ENCODE measurements around the gene HCN1.
"Not testable (repeated sequence)": the region's sequence is repeated elsewhere in the genome, so short reads cannot be mapped to it uniquely, and the experiment has no call there.

Gene HCN1

GRCh38 chr5:45617859-45618416 is 78.2 kb downstream of the HCN1 start:
- no peak for DNase-seq (ENCODE audit: low read depth in 2 of 2)

GRCh38 chr5:45609661-45610060 is 86.5 kb downstream of the HCN1 start:
- no peak for DNase-seq (ENCODE audit: low read depth in 2 of 2)

GRCh38 chr5:45604092-45604491 is 92.1 kb downstream of the HCN1 start:
- DNase-seq (ENCODE audit: low read depth in 2 of 2), result no peak

- DNase-seq (ENCODE audit: low read depth in 2 of 2), result no peak
These were observed 94.8 kb downstream of the HCN1 start for GRCh38 chr5:45601424-45601823.

- no peak for DNase-seq (ENCODE audit: low read depth in 2 of 2)
These were observed 99.9 kb downstream of the HCN1 start for GRCh38 chr5:45596320-45596719.

GRCh38 chr5:45586001-45586400 is 110.2 kb downstream of the HCN1 start:
- DNase-seq (ENCODE audit: low read depth in 2 of 2), result not testable (repeated sequence)

- DNase-seq (ENCODE audit: low read depth in 2 of 2), result no peak
These were observed 117.9 kb downstream of the HCN1 start for GRCh38 chr5:45578270-45578669.

GRCh38 chr5:45568813-45569212 is 127.4 kb downstream of the HCN1 start:
- DNase-seq (ENCODE audit: low read depth in 2 of 2), result no peak

GRCh38 chr5:45542421-45542820 is 153.8 kb downstream of the HCN1 start:
- DNase-seq (ENCODE audit: low read depth in 2 of 2), result no peak

- no peak for DNase-seq (ENCODE audit: low read depth in 2 of 2)
These were observed 162.5 kb downstream of the HCN1 start for GRCh38 chr5:45533663-45534062.

GRCh38 chr5:45532826-45533624 is 163.2 kb downstream of the HCN1 start:
- no peak for DNase-seq (ENCODE audit: low read depth in 2 of 2)

- no peak for DNase-seq (ENCODE audit: low read depth in 2 of 2)
These were observed 175.1 kb downstream of the HCN1 start for GRCh38 chr5:45521067-45521466.

GRCh38 chr5:45512521-45512920 is 183.7 kb downstream of the HCN1 start:
- no peak for DNase-seq (ENCODE audit: low read depth in 2 of 2)

- no peak for DNase-seq (ENCODE audit: low read depth in 2 of 2)
These were observed 186.8 kb downstream of the HCN1 start for GRCh38 chr5:45509371-45509770.

- DNase-seq (ENCODE audit: low read depth in 2 of 2), result no peak
These were observed 188.0 kb downstream of the HCN1 start for GRCh38 chr5:45508135-45508534.

GRCh38 chr5:45507178-45507577 is 189.0 kb downstream of the HCN1 start:
- DNase-seq (ENCODE audit: low read depth in 2 of 2), result no peak

GRCh38 chr5:45499006-45499405 is 197.2 kb downstream of the HCN1 start:
- DNase-seq (ENCODE audit: low read depth in 2 of 2), result not testable (repeated sequence)

- no peak for DNase-seq (ENCODE audit: low read depth in 2 of 2)
These were observed 204.8 kb downstream of the HCN1 start for GRCh38 chr5:45491368-45491767.

- no peak for DNase-seq (ENCODE audit: low read depth in 2 of 2)
These were observed 211.4 kb downstream of the HCN1 start for GRCh38 chr5:45484781-45485180.

GRCh38 chr5:45454114-45454513 is 242.1 kb downstream of the HCN1 start:
- no peak for DNase-seq (ENCODE audit: low read depth in 2 of 2)

GRCh38 chr5:45444856-45445255 is 251.3 kb downstream of the HCN1 start:
- DNase-seq (ENCODE audit: low read depth in 2 of 2), result not testable (repeated sequence)

GRCh38 chr5:45440466-45440865 is 255.7 kb downstream of the HCN1 start:
- no peak for DNase-seq (ENCODE audit: low read depth in 2 of 2)

- DNase-seq (ENCODE audit: low read depth in 2 of 2), result no peak
These were observed 258.4 kb downstream of the HCN1 start for GRCh38 chr5:45437752-45438151.

Data from stimulated activated CD8-positive, alpha-beta memory T cell treated with anti-CD3 and anti-CD28 coated beads, Interleukin-15, amount 100 ng/mL, for 4 hours (primary cell).